OCI-LY7 (cell line): ENCODE results near the gene CELF4. TPM values are rescaled to one million over a fixed set of nuclear protein-coding genes. Genes with fewer than 3 reads are reported as not detected.

Experiments used
- BruUV-seq: library from RNA; stranded (reverse); fragments of 400-500 nt; replicated peaks from 2 replicates; lab custom pipeline; 2021; lab: Mats Ljungman, UMichigan
- CTCF ChIA-PET: fragments of 300-600 bp; sonication (Branson Sonifier 250); formaldehyde crosslinking; loops from one replicate; lab custom pipeline; 2022; ENCODE audit warnings: antibody characterized with exemption; ENCODE audit not compliant: unreplicated experiment; lab: Charles Lee
- POLR2A ChIA-PET: fragments of 300-600 bp; sonication (Branson Sonifier 250); formaldehyde crosslinking; loops from one replicate; lab custom pipeline; 2022; ENCODE audit warnings: antibody characterized with exemption; lab: Charles Lee
- DNase-seq: peaks from one replicate; pipeline ENCODE4 v3.0.0-alpha.2; 2015; ENCODE audit warnings: low spot score
- H2AFZ ChIP-seq: fragments of 200-600 bp; sonication (generic), shearing (Covaris generic); 2 replicates; pipeline ENCODE4 v1.6.1; 2014; ENCODE audit warnings: mild to moderate bottlenecking, antibody characterized with exemption, low read length, moderate library complexity
- H3K27ac ChIP-seq: fragments of 200-600 bp; sonication (generic); 2 replicates; pipeline ENCODE4 v1.5.1; 2014; ENCODE audit warnings: mixed run types, low read depth, mild to moderate bottlenecking, moderate library complexity, low read length, inconsistent platforms; ENCODE audit not compliant: poor library complexity, severe bottlenecking
- H3K36me3 ChIP-seq: fragments of 200-600 bp; sonication (generic); 2 replicates; pipeline ENCODE4 v1.6.1; 2014; ENCODE audit warnings: mild to moderate bottlenecking, antibody characterized with exemption, low read length, moderate library complexity, mixed read lengths; ENCODE audit not compliant: insufficient read depth
- H3K4me1 ChIP-seq: fragments of 200-600 bp; sonication (generic); 2 replicates; pipeline ENCODE4 v1.5.1; 2014; ENCODE audit warnings: mild to moderate bottlenecking, low read length; ENCODE audit not compliant: insufficient read depth, poor library complexity, severe bottlenecking
- H3K4me2 ChIP-seq: fragments of 200-600 bp; sonication (generic); 2 replicates; pipeline ENCODE4 v1.6.1; 2014; ENCODE audit warnings: mild to moderate bottlenecking, low read length
- H3K4me3 ChIP-seq: fragments of 200-600 bp; sonication (generic); 2 replicates; pipeline ENCODE4 v1.5.1; 2014; ENCODE audit warnings: mild to moderate bottlenecking, low read depth, low read length; ENCODE audit not compliant: poor library complexity, severe bottlenecking
- H3K79me2 ChIP-seq: fragments of 200-600 bp; sonication (generic); 2 replicates; pipeline ENCODE4 v1.6.1; 2016; ENCODE audit warnings: low read depth, mild to moderate bottlenecking, low read length, moderate library complexity, mixed read lengths; ENCODE audit not compliant: insufficient read depth
- H3K9me2 ChIP-seq: fragments of 200-600 bp; sonication (generic); 2 replicates; pipeline ENCODE4 v1.6.1; 2016; ENCODE audit warnings: mild to moderate bottlenecking, low read length, mixed read lengths; ENCODE audit not compliant: insufficient read depth
- H3K9me3 ChIP-seq: fragments of 200-600 bp; sonication (generic); 2 replicates; pipeline ENCODE4 v1.6.1; 2014; ENCODE audit warnings: mild to moderate bottlenecking, mixed run types, low read length, mixed read lengths
- H4K20me1 ChIP-seq: fragments of 200-600 bp; sonication (generic); 2 replicates; pipeline ENCODE4 v1.6.1; 2014; ENCODE audit warnings: mild to moderate bottlenecking, antibody characterized with exemption, low read length, moderate library complexity, mixed read lengths; ENCODE audit not compliant: insufficient read depth
- EZH2phosphoT487 ChIP-seq: fragments of 200-600 bp; sonication (generic); IDR thresholded peaks from 2 replicates; pipeline ENCODE4 v1.6.1; 2018; ENCODE audit warnings: low read depth, borderline replicate concordance, mild to moderate bottlenecking, mixed run types, antibody characterized with exemption, low read length, moderate library complexity, mixed read lengths
- intact Hi-C: fragments of 100-400 bp; cut with micrococcal nuclease; formaldehyde crosslinking; loops from one replicate; pipeline ENCODE4 v1.10.0; 2022; ENCODE audit not compliant: unreplicated experiment
- total RNA-seq, 2 experiments: library from RNA; depleted of rRNA in 1 of 2; stranded (reverse); fragments of >200 nt in 1 of 2; shearing (Covaris generic) in 1 of 2; gene quantifications; 2 replicates each; pipeline ENCODE4 v1.2.3, GENCODE V29; 2014 to 2022
- TF ChIP-seq, protein P1 (sequence below): fragments of 200-600 bp; sonication (generic); conservative IDR thresholded peaks from 2 replicates; pipeline ENCODE4 v1.5.1; 2014; ENCODE audit warnings: mild to moderate bottlenecking, antibody characterized with exemption, low read length, moderate library complexity, mixed read lengths

Gene CELF4
- total RNA-seq, 2 experiments from 2014 or later = not detected

DNA sequence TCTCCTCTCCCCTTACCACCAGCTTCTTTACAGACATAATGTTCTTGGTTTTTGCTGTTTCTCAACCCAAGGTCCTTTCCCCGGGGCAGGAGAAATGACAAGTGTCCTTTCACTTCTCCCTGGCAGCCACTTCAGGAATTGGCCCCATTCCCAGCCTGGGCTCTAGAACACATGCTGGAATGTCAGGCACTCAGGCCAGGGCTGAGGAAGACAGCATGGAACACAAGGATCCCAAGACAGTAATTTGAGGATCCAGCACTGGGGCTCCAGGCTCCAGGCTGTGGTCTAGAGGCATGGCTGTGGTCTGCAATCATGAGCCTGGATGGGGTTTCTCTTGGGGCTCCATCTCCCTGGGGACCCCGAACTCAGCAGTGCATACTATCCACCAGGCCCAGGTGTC lies 201.4 kb downstream of the CELF4 start:
- ChIA-PET CTCF (no interaction called here), POLR2A (no interaction called here)
- no peak overlapping the region for H3K27ac ChIP-seq
- no peak for DNase-seq
- H3K4me3 ChIP-seq = no peak overlapping the region
- intact Hi-C loops = no loop called here
- H3K79me2 ChIP-seq = no peaks in the 10 kb centered on the region
- no peaks in the 10 kb centered on the region for H4K20me1 ChIP-seq
- H2AFZ ChIP-seq = no peak overlapping the region
- no peaks in the 10 kb centered on the region for H3K9me3 ChIP-seq
- no peaks in the 10 kb centered on the region for H3K36me3 ChIP-seq
- TF ChIP-seq, protein P1, sequence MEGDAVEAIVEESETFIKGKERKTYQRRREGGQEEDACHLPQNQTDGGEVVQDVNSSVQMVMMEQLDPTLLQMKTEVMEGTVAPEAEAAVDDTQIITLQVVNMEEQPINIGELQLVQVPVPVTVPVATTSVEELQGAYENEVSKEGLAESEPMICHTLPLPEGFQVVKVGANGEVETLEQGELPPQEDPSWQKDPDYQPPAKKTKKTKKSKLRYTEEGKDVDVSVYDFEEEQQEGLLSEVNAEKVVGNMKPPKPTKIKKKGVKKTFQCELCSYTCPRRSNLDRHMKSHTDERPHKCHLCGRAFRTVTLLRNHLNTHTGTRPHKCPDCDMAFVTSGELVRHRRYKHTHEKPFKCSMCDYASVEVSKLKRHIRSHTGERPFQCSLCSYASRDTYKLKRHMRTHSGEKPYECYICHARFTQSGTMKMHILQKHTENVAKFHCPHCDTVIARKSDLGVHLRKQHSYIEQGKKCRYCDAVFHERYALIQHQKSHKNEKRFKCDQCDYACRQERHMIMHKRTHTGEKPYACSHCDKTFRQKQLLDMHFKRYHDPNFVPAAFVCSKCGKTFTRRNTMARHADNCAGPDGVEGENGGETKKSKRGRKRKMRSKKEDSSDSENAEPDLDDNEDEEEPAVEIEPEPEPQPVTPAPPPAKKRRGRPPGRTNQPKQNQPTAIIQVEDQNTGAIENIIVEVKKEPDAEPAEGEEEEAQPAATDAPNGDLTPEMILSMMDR = no peak
- TF ChIP-seq EZH2phosphoT487 = no peak
- BruUV-seq = no TSS peak
- no peaks in the 10 kb centered on the region for H3K9me2 ChIP-seq
- H3K4me2 ChIP-seq = no peak overlapping the region
- no peaks in the 10 kb centered on the region for H3K4me1 ChIP-seq

DNA sequence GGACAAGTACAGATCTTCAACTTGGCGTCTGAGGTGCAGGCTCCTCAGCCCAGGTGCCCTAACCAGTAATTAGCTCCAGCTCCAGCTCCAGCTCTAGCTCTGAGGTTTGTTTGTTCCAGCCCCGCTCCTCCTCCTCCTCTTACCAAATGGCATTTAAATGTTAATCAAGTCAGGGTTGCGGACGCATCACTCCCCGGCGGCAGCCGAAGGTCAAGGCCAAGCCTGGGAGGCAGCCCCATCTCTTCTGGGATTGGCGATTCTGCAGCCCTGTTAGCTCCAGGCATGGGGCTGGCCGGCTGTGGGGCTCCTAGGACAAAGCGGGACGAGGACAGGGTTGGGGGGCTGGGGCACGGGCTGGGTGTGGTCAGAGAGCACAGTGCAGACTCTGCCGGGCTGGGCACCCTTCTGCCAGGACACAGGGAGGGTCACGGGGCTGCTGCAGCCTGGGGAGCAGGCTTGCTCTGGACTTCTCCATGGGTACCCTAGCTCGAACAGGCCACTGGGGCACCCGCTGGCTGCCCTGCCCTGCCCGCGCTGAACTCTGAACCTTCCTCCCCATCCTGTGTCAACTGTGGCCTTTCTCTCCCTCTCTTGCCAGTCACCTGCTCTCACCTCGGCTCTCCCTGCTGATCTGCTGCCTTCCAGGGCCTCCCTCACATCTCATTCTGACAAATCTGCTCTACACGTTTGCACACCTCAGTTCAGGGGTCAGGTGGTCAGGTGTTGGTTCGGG lies 203.3 kb downstream of the CELF4 start:
- TF ChIP-seq EZH2phosphoT487 = no peak
- TF ChIP-seq, protein P1 = no peak
- no peak overlapping the region for H3K4me3 ChIP-seq
- intact Hi-C loops = no loop called here
- no peaks in the 10 kb centered on the region for H3K79me2 ChIP-seq
- H3K27ac ChIP-seq = no peak overlapping the region
- BruUV-seq = no TSS peak
- no peaks in the 10 kb centered on the region for H3K9me3 ChIP-seq
- POLR2A ChIA-PET = no interaction called here
- no peaks in the 10 kb centered on the region for H3K36me3 ChIP-seq
- no peaks in the 10 kb centered on the region for H3K9me2 ChIP-seq
- CTCF ChIA-PET = no interaction called here
- DNase-seq = no peak
- H3K4me1 ChIP-seq = no peaks in the 10 kb centered on the region
- H3K4me2 ChIP-seq = no peak overlapping the region
- H2AFZ ChIP-seq = no peak overlapping the region
- H4K20me1 ChIP-seq = no peaks in the 10 kb centered on the region
